ENCODE results near the gene APBB1.

APBB1 gene

DNA sequence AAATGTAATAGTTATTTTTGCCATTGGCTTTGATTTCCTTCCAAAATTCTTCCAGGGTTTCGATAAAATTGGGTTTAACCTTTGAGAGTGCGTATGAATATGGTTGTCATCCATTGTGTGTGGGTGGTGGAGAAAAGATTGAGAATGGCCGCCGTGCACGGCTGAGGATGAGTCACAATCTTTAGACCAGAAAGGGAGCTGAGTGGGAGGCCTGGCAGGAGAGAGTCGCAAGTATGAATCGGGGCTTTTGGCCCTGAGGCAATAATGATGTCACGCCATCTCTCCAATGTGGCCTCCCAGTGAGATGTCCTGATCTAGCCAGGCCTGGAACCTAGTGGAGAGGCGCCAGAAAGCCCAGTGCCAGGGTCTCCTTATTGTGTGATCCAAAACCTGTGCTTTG lies 61.7 kb downstream of the APBB1 start:
- DNase-seq (ENCODE audit: low read depth) = peak; percentile 80
- TF ChIP-seq, protein P1, sequence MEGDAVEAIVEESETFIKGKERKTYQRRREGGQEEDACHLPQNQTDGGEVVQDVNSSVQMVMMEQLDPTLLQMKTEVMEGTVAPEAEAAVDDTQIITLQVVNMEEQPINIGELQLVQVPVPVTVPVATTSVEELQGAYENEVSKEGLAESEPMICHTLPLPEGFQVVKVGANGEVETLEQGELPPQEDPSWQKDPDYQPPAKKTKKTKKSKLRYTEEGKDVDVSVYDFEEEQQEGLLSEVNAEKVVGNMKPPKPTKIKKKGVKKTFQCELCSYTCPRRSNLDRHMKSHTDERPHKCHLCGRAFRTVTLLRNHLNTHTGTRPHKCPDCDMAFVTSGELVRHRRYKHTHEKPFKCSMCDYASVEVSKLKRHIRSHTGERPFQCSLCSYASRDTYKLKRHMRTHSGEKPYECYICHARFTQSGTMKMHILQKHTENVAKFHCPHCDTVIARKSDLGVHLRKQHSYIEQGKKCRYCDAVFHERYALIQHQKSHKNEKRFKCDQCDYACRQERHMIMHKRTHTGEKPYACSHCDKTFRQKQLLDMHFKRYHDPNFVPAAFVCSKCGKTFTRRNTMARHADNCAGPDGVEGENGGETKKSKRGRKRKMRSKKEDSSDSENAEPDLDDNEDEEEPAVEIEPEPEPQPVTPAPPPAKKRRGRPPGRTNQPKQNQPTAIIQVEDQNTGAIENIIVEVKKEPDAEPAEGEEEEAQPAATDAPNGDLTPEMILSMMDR (conservative IDR thresholded peaks at IDR 0.05; ENCODE audit: low read length) = no peak
- no peak overlapping the region for H3K4me3 ChIP-seq (ENCODE audit: low read length)

DNA sequence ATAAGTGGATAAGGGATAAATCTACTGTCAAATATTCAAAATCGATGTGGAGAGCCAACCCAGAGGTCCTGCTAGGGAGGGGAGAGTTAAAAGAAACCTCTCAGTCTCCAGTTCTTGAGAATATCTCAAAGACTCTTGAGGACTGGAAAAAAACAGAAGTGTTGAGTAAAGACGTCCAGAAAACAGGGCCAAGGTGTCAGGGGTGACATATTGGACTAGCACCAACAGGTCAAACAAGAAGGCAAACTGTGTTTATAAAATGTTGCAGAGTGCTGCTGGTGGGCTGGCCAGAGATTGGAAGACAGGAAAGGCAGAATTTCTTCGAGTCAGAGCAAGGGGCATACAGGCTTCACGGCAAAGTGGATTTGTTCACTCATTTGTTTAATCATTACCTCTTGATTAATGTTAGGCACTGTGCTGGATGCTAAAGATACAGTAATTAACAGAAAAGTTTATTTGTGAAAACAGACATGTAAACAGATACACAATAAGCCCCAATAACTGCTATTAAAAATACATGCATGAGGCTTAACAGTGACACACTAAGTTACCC lies 62.3 kb downstream of the APBB1 start:
- TF ChIP-seq, protein P1 (conservative IDR thresholded peaks at IDR 0.05; ENCODE audit: low read length) = no peak
- no peak for DNase-seq (ENCODE audit: low read depth)
- H3K4me3 ChIP-seq (ENCODE audit: low read length) = no peak overlapping the region

DNA sequence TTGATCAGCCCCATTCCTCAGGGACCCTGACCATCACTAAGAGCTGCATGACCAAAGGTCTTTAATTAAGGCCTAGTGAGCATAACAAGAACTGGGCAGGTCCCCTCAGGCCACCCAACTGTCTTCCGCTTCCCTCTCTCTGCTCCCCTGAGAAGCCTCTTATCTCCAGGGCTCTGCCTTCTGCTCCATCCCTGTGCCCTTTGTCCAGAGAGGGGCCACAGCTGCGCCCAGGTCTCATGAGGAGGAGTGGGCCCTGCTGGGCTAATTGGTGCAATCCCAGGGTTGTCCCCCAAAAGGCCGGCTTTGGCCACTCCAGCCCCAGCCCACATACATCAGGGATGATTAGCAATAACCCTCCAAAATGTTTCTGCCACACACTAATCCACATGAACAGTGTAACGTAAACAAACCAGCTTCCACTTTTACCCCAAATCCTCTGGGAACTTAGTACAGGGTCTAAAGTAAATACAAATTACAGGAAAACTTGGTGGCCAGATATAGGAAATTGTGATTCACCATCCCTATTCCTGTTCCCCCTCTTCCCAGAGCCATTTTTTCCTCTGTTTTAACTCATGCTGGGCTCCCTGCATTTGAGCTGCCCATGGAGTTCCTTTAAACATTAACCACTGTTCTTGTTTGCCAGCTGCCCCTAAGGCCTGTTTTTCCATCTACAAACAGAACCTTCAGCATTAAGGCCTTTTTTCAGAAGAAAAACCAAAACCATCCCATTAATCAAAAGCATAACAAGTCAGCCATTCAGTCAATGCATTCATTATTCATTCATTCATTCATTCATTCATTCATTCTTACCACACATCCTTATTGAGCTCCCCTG lies 64.0 kb downstream of the APBB1 start:
- no peak overlapping the region for H3K4me3 ChIP-seq (ENCODE audit: low read length)
- TF ChIP-seq, protein P1 (conservative IDR thresholded peaks at IDR 0.05; ENCODE audit: low read length) = no peak
- no peak for DNase-seq (ENCODE audit: low read depth)

DNA sequence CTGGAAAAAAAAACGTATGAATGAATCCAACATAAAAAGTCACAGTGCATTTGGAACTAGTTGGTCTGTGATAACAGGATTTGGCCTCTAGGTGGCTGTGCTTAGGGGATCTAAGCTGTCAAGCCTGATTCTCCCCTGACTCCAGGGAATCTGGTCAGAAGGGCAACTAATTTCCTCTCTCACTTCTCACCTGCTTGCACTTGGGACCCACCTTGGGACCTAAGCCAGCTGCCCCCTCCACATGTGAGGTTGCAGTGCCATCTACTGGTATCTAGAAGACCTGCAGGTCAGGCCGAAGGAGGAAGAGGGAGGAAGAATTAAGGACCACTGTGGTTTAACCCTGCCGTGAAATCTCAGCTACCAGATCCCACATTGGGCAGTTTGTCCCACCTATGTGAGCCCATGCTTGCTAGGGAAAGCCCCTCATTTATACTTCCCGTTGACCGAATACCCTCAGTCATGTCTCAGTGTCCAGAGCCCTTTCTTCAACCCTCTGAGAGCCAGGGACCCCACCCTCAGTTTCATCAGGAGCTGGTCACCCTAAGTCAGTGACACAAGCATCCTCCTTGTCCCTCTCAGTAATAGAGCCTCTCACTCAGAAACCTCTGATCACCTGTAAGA lies 65.4 kb downstream of the APBB1 start:
- peak; percentile 31 for DNase-seq (ENCODE audit: low read depth)

DNA sequence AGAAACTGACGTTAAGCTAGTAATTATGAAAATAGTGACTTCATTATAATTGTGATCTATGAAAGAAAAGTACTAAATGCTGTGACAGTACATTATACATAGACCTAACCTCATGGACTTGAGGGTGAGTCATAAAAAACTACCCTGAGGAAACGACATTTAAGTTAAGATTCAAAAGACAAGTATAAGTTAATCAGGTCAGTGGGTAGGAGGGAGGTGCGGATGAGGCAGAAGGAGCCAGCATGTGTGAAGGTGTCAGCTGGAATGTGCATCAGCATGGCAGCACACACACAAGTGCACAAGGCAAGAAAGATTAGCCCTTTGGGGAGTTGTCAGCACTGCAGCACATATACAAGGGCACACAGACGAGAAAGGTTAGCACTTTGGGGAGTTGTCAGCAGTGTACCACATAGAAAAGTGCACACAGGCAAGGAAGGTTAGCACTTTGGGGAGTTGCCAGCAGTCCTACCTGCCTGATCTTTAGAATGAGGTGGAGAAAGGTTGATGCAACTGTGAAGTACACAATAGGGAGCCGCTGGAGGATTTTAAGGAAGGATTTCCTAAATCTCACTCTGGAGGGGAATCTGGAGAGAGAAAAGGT lies 67.0 kb downstream of the APBB1 start:
- no peak for DNase-seq (ENCODE audit: low read depth)
- TF ChIP-seq, protein P1 (conservative IDR thresholded peaks at IDR 0.05; ENCODE audit: low read length) = no peak

More for the DNA sequence above, 65.4 kb downstream of the APBB1 start:
- TF ChIP-seq, protein P1 (conservative IDR thresholded peaks at IDR 0.05; ENCODE audit: low read length) = peak; percentile 92
- H3K4me3 ChIP-seq (ENCODE audit: low read length) = no peak overlapping the region

DNA sequence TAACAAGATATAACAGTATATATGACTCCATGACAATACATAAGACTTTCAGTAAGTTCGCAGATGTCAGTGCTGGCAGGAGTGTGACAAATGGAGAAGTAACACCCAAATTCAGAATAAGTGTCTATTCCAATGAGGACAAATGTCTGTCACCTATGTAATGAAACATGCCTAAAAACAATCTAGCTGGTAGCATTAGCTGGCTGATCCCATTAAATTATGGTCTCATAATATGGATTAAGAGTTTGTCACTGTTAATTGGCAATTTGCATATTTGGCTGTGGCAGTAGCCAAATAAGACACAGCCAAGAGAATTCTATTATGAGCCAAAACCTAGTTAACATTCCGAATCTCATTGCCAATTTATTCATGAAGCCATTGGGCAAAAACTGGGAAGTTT lies 68.4 kb downstream of the APBB1 start:
- H3K4me3 ChIP-seq (ENCODE audit: low read length) = no peak overlapping the region
- TF ChIP-seq, protein P1 (conservative IDR thresholded peaks at IDR 0.05; ENCODE audit: low read length) = no peak
- no peak for DNase-seq (ENCODE audit: low read depth)

More for the DNA sequence above, 67.0 kb downstream of the APBB1 start:
- H3K4me3 ChIP-seq (ENCODE audit: low read length) = no peak overlapping the region
